ENCODE results near the gene RAP1GAP2. TPM values are rescaled to one million over a fixed set of nuclear protein-coding genes. Genes with fewer than 3 reads are reported as not detected.

The RAP1GAP2 gene
- total RNA-seq, 2 donors from 2014 or later, result 77.3 to 109 TPM

Other genes with a start within 250 kb of the RAP1GAP2 start
- gene PAFAH1B1, start 202.8 kb upstream of the RAP1GAP2 start, total RNA-seq, result 100 to 1,000 TPM; 149 to 165 TPM
- gene CLUH, start 84.7 kb upstream of the RAP1GAP2 start, total RNA-seq, result 10 to 100 TPM; 55.2 to 68.6 TPM
- under 1 TPM; 0.13 to 0.37 TPM for gene CCDC92B, start 46.8 kb upstream of the RAP1GAP2 start, total RNA-seq